PC-3 (cell line): ENCODE measurements around the gene HHIP. TPM values are rescaled to one million over a fixed set of nuclear protein-coding genes. Genes with fewer than 3 reads are reported as not detected.

Experiments used
- ATAC-seq: fragments of 200-7000 bp; cut with Tn5 transposase; 2 replicates; pipeline ENCODE4 v1.9.1; 2020; ENCODE audit warnings: mild to moderate bottlenecking, moderate library complexity
- BruUV-seq: library from RNA; stranded (reverse); fragments of 400-500 nt; replicated peaks from 2 replicates; lab custom pipeline; 2021; lab: Mats Ljungman, UMichigan
- CTCF ChIA-PET: fragments of 300-600 bp; sonication (Branson Sonifier 250); formaldehyde crosslinking; loops from one replicate; lab custom pipeline; 2022; ENCODE audit warnings: antibody characterized with exemption; lab: Charles Lee
- POLR2A ChIA-PET: fragments of 300-600 bp; sonication (Branson Sonifier 250); formaldehyde crosslinking; loops from one replicate; lab custom pipeline; 2022; ENCODE audit warnings: antibody characterized with exemption; ENCODE audit not compliant: unreplicated experiment; lab: Charles Lee
- DNase-seq: peaks from one replicate; pipeline ENCODE4 v3.0.0-alpha.2; 2015
- H2AFZ ChIP-seq: fragments of 300-600 bp; sonication (generic); 2 replicates; pipeline ENCODE4 v1.6.0; 2016; ENCODE audit warnings: antibody characterized with exemption, low read length
- H3F3A ChIP-seq: fragments of 300-600 bp; sonication (generic); one replicate; pipeline ENCODE4 v1.6.0; 2017; ENCODE audit warnings: antibody characterized with exemption, low read length, control low read depth, mild to moderate bottlenecking; ENCODE audit not compliant: unreplicated experiment
- H3K27ac ChIP-seq: fragments of 300-600 bp; sonication (generic); 2 replicates; pipeline ENCODE4 v1.5.1; 2016; ENCODE audit warnings: mild to moderate bottlenecking, low read length
- H3K27me3 ChIP-seq: fragments of 300-600 bp; sonication (generic); 2 replicates; pipeline ENCODE4 v1.6.1; 2016; ENCODE audit warnings: low read length, mixed read lengths
- H3K36me3 ChIP-seq: fragments of 300-600 bp; sonication (generic); 2 replicates; pipeline ENCODE4 v1.6.1; 2016; ENCODE audit warnings: low read depth, mixed run types, low read length, mixed read lengths
- H3K4me1 ChIP-seq: fragments of 300-600 bp; sonication (generic); 2 replicates; pipeline ENCODE4 v1.5.1; 2016; ENCODE audit warnings: low read length; ENCODE audit not compliant: insufficient read depth
- H3K4me2 ChIP-seq: fragments of 300-600 bp; sonication (generic); 2 replicates; pipeline ENCODE4 v1.6.0; 2016; ENCODE audit warnings: low read length
- H3K4me3 ChIP-seq: fragments of 300-600 bp; sonication (generic); 2 replicates; pipeline ENCODE4 v1.5.1; 2016; ENCODE audit warnings: mild to moderate bottlenecking, low read length, mixed read lengths
- H3K79me2 ChIP-seq: fragments of 300-600 bp; sonication (generic); 2 replicates; pipeline ENCODE4 v1.6.1; 2017; ENCODE audit warnings: low read length, mixed read lengths
- H3K9ac ChIP-seq: fragments of 300-600 bp; sonication (generic); 2 replicates; pipeline ENCODE4 v1.6.0; 2016; ENCODE audit warnings: mild to moderate bottlenecking, low read length
- H3K9me2 ChIP-seq: fragments of 300-600 bp; sonication (generic); replicated peaks from 2 replicates; pipeline ENCODE4 v1.6.1; 2016; ENCODE audit warnings: mixed run types, low read length, mixed read lengths
- H3K9me3 ChIP-seq: fragments of 300-600 bp; sonication (generic); 2 replicates; pipeline ENCODE4 v1.6.1; 2016; ENCODE audit warnings: low read length, mixed read lengths
- H4K20me1 ChIP-seq: fragments of 300-600 bp; sonication (generic); 2 replicates; pipeline ENCODE4 v1.6.1; 2016; ENCODE audit warnings: low read length, mixed read lengths
- CTCF ChIP-seq: fragments of 300-600 bp; sonication (generic); conservative IDR thresholded peaks from 2 replicates; pipeline ENCODE4 v1.5.1; 2017; ENCODE audit warnings: antibody characterized with exemption, low read depth, mild to moderate bottlenecking, low read length
- EZH2 ChIP-seq: fragments of 300-600 bp; sonication (generic); IDR thresholded peaks from one replicate; pipeline ENCODE4 v1.6.1; 2017; ENCODE audit warnings: antibody characterized with exemption, mild to moderate bottlenecking, low read length; ENCODE audit not compliant: unreplicated experiment
- EZH2phosphoT487 ChIP-seq: fragments of 300-600 bp; sonication (generic); IDR thresholded peaks from 2 replicates; pipeline ENCODE4 v1.6.1; 2018; ENCODE audit warnings: mild to moderate bottlenecking, antibody characterized with exemption, low read length, borderline replicate concordance
- intact Hi-C: fragments of 100-400 bp; cut with micrococcal nuclease; formaldehyde crosslinking; loops from 2 replicates; pipeline ENCODE4 v1.9.0; 2023
- total RNA-seq: library from RNA; depleted of rRNA; stranded (reverse); fragments of >200 nt; gene quantifications from 2 replicates; pipeline ENCODE4 v1.2.3, GENCODE V29; 2014

Gene HHIP
- total RNA-seq, 1 experiment from 2014 or later = 1.2 TPM

GRCh38 chr4:144658903-144659302 lies 12.9 kb downstream of the HHIP start:
- H3K27ac ChIP-seq = no peak overlapping the region
- intact Hi-C loops = loop anchor here (5.0 kb wide), 2 partner anchors 53 to 93 kb away; no protein-coding TSS in a partner anchor
- H3K36me3 ChIP-seq = no peaks in the 10 kb centered on the region
- ChIA-PET POLR2A (no interaction called here), CTCF (interaction anchor here (0.6 kb wide), 1 partner anchor 38 kb away, joined by 3 read pairs; no protein-coding TSS in a partner anchor)
- no peaks in the 10 kb centered on the region for H3F3A ChIP-seq
- no peak overlapping the region for H2AFZ ChIP-seq
- H3K9ac ChIP-seq = no peak overlapping the region
- peaks cover 4% of the 10 kb centered on the region; the same call in 1 of the 2 replicates for H3K4me1 ChIP-seq
- no peaks in the 10 kb centered on the region for H3K9me3 ChIP-seq
- no peak for TF ChIP-seq EZH2phosphoT487
- TF ChIP-seq CTCF = no peak
- no peak for TF ChIP-seq EZH2
- no peak overlapping the region for H3K4me3 ChIP-seq
- H4K20me1 ChIP-seq = no peaks in the 10 kb centered on the region
- H3K79me2 ChIP-seq = no peaks in the 10 kb centered on the region
- peak; percentile 77 for ATAC-seq
- DNase-seq = peak; percentile 44
- H3K4me2 ChIP-seq = no peak overlapping the region
- BruUV-seq = no TSS peak
- 0 out of 2 replicates have a peak, but pooled peaks cover 4% of the 10 kb centered on the region for H3K27me3 ChIP-seq
- no peaks in the 10 kb centered on the region for H3K9me2 ChIP-seq

- 0 out of 2 replicates have a peak, but pooled peaks cover 4% of the 10 kb centered on the region for H3K27me3 ChIP-seq
- no peaks in the 10 kb centered on the region for H3F3A ChIP-seq
- DNase-seq (no peak), ATAC-seq (peak; percentile 13; the same call in 1 of the 2 replicates)
- POLR2A ChIA-PET = no interaction called here
- intact Hi-C loops = loop anchor here (5.0 kb wide), 2 partner anchors 53 to 93 kb away; no protein-coding TSS in a partner anchor
- no peaks in the 10 kb centered on the region for H4K20me1 ChIP-seq
- no peak overlapping the region for H3K27ac ChIP-seq
- H3K36me3 ChIP-seq = no peaks in the 10 kb centered on the region
- CTCF ChIA-PET = no interaction called here
- peaks cover 4% of the 10 kb centered on the region; the same call in 1 of the 2 replicates for H3K4me1 ChIP-seq
- H3K4me2 ChIP-seq = no peak overlapping the region
- H3K9me2 ChIP-seq = no peaks in the 10 kb centered on the region
- H2AFZ ChIP-seq = no peak overlapping the region
- no peak overlapping the region for H3K4me3 ChIP-seq
- no TSS peak for BruUV-seq
- no peaks in the 10 kb centered on the region for H3K9me3 ChIP-seq
- no peak overlapping the region for H3K9ac ChIP-seq
- no peaks in the 10 kb centered on the region for H3K79me2 ChIP-seq
- no peak for TF ChIP-seq EZH2phosphoT487
- no peak for TF ChIP-seq CTCF
- no peak for TF ChIP-seq EZH2
Observed at GRCh38 chr4:144659447-144659846, 13.5 kb downstream of the HHIP start.

GRCh38 chr4:144663834-144664475 lies 18.0 kb downstream of the HHIP start:
- Histone ChIP-seq H3K36me3 (no peaks in the 10 kb centered on the region), H3K27ac (no peak overlapping the region), H3K4me1 (peaks cover 19% of the 10 kb centered on the region), H3K9me2 (no peaks in the 10 kb centered on the region), H4K20me1 (no peaks in the 10 kb centered on the region), H3K4me2 (no peak overlapping the region), H3K27me3 (no peaks in the 10 kb centered on the region), H3K4me3 (no peak overlapping the region), H3K9ac (no peak overlapping the region), H3F3A (no peaks in the 10 kb centered on the region), H2AFZ (no peak overlapping the region), H3K79me2 (no peaks in the 10 kb centered on the region), H3K9me3 (no peaks in the 10 kb centered on the region)
- TF ChIP-seq EZH2phosphoT487 (no peak), CTCF (no peak), EZH2 (no peak)
- intact Hi-C loops = no loop called here
- no TSS peak for BruUV-seq
- POLR2A ChIA-PET = no interaction called here
- DNase-seq = no peak
- CTCF ChIA-PET = no interaction called here
- ATAC-seq = no peak
